ENCODE results near the gene DDX20. TPM values are rescaled to one million over a fixed set of nuclear protein-coding genes. Genes with fewer than 3 reads are reported as not detected.

DDX20 gene
- total RNA-seq, 2 experiments from 2014 or later: 11.4 to 13.3 TPM

Other genes with a start within 250 kb of the DDX20 start
- gene RAP1A, start 136.1 kb upstream of the DDX20 start, total RNA-seq: 100 to 1,000 TPM; 152 to 155 TPM
- 1 to 10 TPM; 1.9 to 3.2 TPM for gene INKA2, start 16.5 kb upstream of the DDX20 start, total RNA-seq
- gene KCND3, start 233.8 kb downstream of the DDX20 start, total RNA-seq: not detected

Measured in activated naive CD4-positive, alpha-beta T cell treated with anti-CD3 and anti-CD28 coated beads for 36 hours (primary cell).